Measurements from ENCODE around the gene TMED3. TPM values are rescaled to one million over a fixed set of nuclear protein-coding genes. Genes with fewer than 3 reads are reported as not detected.

The TMED3 gene
- total and polyA plus RNA-seq, 9 of the 15 experiments (the other 6 are each of a cell fraction or from before 2014, with no cell fraction given) = 6.1 to 89.6 (median 51.4) TPM

GRCh38 chr15:79283252-79284048 is 27.5 kb upstream of the TMED3 start (continued):
- TF ChIP-seq REST (IDR thresholded peaks at IDR 0.05; ENCODE audit: borderline replicate concordance) (peak; percentile 99), REST (CRISPR knock-in tag; IDR thresholded peaks at IDR 0.05; ENCODE audit: low read depth) (peak; percentile 97), MIER1 (IDR thresholded peaks at IDR 0.05; ENCODE audit: low read depth) (peak; percentile 92), SMAD3 (CRISPR knock-in tag; conservative IDR thresholded peaks at IDR 0.05) (no peak), ATF6 (CRISPR knock-in tag; IDR thresholded peaks at IDR 0.05) (0 out of 2 replicates have a peak, but pooled peaks have one; percentile 42), AFF1 (IDR thresholded peaks at IDR 0.05; ENCODE audit: low read depth in 1 of 2, partially characterized antibody in 2 of 2) (peak in 1 of 2 experiments; percentile 26), LEF1 (IDR thresholded peaks at IDR 0.05) (no peak), PHF21A (IDR thresholded peaks at IDR 0.05; ENCODE audit: borderline replicate concordance, low read depth) (no peak), SNRNP70 (optimal IDR thresholded peaks at IDR 0.05; ENCODE audit: low read depth, low read length) (no peak), FOXP1 (CRISPR knock-in tag; IDR thresholded peaks at IDR 0.05) (peak; percentile 41; the same call in 1 of the 2 replicates)
- TF ChIP-seq, protein P1, sequence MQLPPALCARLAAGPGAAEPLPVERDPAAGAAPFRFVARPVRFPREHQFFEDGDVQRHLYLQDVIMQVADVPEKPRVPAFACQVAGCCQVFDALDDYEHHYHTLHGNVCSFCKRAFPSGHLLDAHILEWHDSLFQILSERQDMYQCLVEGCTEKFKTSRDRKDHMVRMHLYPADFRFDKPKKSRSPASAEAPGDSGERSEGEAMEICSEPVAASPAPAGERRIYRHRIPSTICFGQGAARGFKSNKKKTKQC (CRISPR knock-in tag; IDR thresholded peaks at IDR 0.05) = 0 out of 2 replicates have a peak, but pooled peaks have one; percentile 48
